GM21526 (cell line): Measurements from ENCODE around the gene ZNF362.
"Not testable (repeated sequence)": the region's sequence is repeated elsewhere in the genome, so short reads cannot be mapped to it uniquely, and the experiment has no call there.

ENCODE experiments used
- ATAC-seq: cut with Tn5 transposase; IDR thresholded peaks from one replicate; pipeline ENCODE4 v1.9.1; 2021; ENCODE audit warnings: moderate library complexity; ENCODE audit not compliant: unreplicated experiment, low FRiP score

Gene ZNF362

DNA sequence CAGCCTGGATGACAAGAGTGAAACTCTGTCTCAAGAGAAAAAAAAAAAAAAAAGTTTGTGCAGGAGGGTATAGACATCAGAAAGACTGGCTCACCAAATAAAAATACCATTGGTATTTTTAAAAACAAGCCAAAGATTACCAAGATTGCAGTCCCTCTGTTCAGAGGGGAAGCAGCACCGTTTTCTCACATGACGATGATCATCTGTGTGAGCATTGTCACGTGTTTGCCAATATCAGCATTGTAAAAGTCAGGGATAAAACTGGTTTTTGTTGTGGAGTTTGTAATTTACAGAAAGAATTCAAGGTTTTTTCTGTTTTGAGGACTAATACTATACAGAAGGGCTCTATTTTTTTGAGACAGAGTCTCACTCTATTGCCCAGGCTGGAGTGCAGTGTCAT lies 26.5 kb downstream of the ZNF362 start:
- ATAC-seq = no peak

DNA sequence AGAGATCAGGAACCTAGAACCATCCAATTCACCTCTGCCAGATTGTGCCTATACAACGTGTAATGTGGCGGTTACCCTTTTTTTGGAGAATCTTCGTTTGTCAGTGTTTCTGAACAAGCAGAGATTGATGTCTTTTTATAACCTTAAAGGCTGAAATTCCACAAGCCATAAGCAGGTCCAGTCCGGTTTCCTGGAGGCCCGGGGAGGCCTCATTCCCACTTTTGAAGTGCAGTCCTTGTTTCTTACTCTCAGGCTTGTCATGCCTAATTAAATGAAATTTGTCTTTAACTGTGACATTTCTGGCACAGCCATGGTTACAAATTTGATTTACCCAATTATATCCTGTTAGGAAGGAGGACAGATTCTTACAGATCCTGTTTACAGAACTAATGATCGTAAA lies 27.8 kb downstream of the ZNF362 start:
- ATAC-seq = no peak

DNA sequence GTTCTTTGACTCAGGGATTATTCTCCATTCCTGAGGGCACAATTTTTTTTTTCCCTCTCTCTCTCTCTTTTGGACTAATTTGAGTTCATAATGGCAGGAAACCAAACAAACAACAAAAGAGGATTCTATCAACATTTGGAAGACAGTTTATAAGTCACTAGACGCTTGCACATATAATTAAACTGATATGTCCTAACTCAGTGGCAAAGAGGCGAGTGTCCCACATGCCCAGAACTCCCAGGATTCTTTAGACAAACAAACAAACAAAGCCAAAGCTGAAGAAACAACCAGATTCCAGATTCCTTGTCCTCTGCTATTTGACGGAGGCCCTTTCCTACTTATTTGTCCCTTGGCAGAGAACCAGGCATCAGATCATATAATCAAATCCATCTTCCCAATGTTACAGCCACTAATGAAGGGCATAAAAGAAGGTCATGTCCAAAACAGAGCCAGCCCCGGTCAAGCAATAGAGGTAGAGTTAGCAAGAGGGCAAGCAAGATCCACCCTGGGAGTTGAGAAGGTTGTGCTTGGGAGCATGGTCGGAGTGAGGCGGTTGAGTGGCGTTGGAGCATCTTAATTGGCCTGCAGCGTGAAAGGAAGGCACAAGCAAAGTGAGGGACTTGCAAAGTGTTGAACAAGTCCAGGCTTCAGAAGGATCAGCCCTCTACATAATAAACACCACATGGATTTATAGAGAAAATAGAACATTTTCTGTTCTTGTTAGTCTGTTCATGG lies 30.3 kb downstream of the ZNF362 start:
- ATAC-seq = no peak

DNA sequence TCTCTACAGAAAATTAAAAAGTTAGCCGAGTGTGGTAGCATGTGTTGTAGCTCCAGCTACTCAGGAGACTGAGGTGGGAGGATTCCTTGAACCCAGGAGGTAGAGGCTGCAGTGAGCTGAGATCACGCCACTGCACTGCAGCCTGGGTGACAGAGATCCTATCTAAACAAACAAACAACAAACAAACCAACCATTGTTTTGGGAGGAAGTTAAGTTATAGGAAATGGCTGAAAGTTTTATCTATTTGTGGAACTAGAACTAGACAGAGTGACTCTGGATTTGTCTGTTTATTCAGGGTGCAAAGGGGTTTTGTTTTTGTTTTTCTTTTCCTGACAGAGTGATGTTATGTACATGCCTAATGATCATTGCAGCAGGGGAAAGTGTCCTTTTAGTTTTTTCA lies 31.0 kb downstream of the ZNF362 start:
- no peak for ATAC-seq

DNA sequence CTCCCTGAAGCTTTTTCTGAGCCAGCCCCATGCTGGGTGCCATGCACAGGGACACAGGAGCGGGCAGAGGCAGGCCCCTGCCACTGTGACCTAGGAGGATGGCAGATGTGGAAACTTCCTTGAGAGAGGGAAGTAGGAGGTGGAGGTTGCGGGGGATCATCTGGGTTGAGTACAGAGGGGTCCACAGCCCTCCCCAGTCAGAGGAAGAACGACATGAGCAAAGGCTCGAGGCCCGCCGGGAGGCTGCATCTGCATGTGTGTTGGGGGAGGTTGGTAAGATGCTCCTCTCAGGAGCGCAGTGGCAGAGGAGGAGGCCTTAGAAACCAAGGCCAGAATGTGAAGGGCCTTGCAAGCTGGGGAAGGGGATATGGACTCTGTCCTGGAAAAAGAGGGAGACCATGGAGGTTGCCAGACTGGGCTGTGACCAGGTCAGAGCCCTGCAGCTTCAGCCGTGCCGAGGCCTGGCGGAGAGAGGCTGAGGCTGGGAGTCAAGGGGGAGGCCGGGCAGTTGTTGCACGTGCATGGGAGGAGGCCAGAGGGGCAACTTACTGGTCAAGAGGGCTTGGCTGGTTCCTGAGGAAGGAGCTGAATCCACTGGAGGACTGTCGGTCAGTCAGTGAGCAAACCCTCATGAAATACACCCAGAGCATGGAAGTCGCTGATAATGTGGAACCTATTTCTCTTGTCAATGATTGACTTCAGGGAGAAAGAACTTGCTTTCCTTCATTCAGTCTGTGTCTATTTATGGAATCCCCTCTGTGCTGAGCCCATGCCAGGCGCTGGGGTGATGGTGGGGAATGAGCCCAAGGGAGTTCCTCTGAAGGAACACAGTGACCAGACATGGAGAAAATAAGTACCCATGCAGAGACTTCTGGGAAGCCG lies 32.9 kb downstream of the ZNF362 start:
- no peak for ATAC-seq

DNA sequence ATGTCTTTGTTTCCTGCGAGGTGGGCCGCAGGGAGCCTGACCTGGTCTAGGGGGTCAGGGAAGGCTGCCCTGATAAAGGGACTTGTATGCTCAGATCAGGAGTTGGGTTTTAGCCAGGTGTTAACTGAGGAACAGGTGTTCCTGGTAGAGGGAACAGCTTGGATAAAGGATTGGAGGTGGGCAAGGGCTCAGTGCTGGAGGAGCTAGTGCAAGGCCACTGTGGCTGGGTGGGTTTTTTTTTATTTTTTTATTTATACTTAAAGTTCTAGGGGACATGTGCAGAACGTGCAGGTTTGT lies 33.5 kb downstream of the ZNF362 start:
- no peak for ATAC-seq

DNA sequence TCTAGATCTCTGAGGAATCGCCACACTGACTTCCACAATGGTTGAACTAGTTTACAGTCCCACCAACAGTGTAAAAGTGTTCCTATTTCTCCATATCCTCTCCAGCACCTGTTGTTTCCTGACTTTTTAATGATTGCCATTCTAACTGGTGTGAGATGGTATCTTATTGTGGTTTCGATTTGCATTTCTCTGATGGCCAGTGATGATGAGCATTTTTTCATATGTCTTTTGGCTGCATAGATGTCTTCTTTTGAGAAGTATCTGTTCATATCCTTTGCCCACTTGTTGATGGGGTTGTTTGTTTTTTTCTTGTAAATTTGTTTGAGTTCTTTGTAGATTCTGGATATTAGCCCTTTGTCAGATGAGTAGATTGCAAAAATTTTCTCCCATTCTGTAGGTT lies 34.3 kb downstream of the ZNF362 start:
- not testable (repeated sequence) for ATAC-seq

DNA sequence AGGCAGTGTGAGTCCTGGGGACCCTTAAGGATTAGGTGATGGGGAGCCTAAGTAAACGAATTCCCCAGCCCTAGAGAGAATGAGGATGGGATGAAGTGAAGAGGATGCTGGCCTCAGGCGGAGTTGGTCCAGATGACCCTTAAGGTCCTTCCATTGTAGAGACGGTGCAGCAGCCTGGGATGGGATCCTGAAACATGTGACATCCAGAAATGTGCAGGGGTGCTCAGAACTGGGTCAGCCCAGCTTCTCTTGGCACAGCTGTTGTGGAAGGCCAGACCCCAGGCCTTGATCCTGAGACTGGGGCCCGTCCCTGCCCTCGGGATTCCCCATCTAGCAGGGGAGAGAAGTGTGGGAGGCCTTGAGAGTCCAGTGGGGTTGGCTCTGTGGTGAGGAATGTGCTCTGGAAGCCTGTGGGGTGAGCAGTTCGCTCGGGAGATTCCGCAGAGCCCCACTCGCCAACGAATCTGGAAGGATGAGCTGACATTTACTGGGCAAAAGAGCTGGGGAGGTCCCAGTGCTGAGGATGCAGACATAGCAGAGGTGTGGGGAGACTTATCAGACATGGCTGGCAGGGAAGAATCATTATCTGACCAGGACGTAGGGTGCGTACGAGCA lies 36.5 kb downstream of the ZNF362 start:
- ATAC-seq = no peak

DNA sequence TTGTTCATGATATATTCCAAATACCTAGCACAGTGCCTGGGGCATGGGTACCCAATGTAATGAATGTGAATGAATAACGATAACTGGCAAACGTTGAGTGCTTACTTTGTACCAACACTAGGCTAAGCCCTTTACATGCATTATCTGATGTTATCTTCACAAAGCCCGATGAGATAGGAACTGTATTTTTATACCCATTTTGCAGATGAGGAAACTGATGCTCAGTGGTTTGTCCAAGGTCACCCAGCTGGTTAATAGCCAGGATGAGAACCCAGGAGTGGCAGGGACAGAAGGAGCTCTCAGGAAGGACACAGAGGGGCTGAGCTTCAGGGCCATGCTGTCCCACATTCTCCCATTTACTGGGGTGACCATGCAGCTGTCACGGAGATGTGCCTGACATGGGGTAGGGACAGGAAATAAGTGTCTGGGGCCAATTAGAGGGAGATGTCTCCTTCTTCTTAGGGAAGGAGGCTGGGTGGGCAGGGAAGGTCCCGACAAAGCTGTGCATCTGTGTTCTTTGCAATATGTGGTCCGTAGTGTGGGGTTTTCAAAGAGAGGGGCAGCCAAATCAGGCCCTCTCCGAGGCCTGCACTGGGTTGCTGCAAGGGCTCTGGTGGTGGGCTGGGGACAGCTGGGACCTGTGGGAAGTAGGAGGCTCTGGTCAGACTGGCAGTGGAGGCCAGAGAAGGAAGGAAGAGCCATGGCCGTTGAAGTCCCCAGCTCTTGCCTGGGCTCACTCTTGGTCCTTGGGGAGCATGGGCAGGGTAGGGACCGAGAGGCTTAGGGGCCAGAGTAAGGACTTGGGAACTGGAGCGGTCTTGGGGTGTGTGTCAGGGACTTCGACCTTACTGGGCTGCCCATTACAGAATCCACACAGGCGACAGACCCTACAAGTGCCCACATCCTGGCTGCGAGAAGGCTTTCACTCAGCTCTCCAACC lies 38.0 kb downstream of the ZNF362 start:
- no peak for ATAC-seq

DNA sequence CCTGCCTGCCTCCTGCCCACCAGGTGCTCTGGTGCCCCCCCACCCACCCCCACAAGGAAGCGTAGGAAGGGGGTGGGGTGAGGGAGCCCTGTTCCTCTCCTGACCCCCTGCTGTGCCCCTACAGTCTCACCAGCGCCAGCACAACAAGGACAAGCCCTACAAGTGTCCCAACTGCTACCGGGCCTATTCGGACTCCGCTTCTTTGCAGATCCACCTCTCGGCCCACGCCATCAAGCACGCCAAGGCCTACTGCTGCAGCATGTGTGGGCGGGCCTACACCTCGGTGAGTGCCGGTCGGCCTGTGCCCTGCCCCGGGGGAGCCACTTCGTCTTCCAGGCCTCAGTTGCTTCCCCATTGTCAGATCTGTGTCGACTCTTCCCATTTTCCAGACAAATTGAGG lies 38.7 kb downstream of the ZNF362 start:
- no peak for ATAC-seq

DNA sequence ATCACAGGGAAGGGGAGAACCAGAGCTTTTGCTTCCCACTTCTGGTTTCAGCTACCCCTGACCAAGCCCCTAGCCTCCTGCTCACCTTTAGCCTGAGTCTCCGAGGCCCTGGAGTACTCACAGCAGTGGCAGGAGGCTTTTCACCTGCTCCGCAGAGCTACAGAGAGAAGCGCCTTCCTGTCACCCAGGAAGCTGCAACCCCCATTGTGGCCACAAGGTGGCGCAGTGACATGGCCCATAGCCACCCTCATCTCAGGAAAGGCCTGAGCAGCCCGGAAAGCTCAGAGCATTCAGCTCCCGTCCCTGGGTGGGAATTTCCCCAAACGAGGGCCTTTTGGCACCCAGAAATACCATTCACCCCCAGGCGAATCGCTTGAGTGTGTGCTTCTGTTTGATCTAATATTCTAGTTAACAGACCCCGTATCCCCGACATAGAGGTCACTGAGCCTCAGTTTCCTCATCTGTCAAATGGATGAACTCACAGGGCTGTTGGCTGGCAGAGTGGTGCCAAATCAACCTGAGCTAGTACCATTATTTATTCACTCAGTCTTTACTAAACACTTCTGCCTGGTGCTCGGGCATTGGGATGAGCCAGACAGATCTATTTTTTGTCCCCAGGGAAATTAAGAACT lies 39.3 kb downstream of the ZNF362 start:
- no peak for ATAC-seq

DNA sequence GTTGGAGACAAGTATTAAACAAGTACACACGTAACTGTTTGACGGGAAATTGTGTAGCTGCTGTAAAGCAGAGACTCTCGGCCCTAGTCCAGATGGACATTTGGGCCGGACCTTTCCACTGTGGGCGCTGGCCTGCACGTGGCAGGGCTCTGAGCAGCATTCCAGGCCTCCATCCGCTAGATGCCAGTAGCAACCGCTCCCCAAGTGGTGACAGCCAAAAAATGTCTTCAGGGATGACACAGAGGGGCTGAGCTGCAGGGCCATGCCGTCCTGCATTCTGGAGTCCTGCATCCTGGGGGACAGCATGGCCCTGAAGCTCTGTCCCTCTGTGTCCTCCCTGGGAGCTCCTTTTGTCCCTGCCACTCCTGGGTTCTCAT lies 39.8 kb downstream of the ZNF362 start:
- no peak for ATAC-seq

DNA sequence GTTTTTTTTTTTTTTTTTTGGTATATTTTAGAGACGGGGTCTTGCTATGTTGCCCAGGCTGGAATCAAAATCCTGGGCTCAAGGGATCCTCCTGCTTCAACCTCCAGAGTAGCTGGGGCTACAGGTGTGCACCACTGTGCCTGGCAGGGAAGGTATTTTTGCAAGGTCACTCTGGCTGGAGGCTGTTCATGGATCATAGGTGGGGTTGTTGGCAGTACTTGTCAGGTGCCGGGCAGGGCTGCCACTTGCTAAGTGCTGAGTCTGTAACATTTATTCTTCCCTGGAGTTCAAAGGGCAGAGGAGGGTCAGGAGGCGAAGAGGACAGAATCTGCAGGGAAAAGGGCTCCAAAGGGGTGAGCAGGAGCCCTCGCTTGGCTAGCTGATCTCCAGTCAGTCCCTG lies 40.5 kb downstream of the ZNF362 start:
- no peak for ATAC-seq

DNA sequence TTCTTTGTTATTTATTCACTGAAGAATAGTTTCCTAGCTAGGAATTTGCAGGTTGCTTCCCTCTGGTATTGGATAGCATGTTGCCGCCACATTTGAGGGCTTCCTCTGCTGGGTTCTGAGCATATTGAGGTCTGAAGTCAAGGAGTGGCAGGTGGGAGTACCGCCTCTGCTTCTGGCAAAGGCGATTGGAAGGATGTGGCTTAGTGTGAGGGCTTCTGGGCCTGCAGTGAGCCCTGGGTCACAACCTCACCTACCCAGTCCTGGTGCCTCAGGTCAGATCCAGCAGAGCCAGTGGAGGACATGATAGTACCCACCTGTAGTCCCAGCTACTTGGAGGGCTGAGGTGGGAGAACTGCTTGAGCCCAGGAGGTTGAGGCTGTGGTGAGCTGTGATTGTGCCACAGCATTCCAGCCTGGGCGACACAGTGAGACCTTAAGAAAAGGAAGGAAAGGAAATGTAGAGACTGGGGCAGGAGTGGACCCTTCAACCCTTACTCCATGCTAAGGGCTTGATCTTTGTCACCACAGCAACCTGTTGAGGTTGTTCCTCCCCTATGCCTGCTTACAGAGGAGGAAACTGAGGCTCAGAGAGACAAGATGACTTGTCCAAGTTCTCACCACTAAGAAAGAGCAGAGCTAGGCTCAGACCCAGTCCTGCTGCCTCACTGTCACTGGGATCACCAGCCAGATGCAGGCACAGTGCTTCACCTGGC lies 41.8 kb downstream of the ZNF362 start:
- no peak for ATAC-seq

DNA sequence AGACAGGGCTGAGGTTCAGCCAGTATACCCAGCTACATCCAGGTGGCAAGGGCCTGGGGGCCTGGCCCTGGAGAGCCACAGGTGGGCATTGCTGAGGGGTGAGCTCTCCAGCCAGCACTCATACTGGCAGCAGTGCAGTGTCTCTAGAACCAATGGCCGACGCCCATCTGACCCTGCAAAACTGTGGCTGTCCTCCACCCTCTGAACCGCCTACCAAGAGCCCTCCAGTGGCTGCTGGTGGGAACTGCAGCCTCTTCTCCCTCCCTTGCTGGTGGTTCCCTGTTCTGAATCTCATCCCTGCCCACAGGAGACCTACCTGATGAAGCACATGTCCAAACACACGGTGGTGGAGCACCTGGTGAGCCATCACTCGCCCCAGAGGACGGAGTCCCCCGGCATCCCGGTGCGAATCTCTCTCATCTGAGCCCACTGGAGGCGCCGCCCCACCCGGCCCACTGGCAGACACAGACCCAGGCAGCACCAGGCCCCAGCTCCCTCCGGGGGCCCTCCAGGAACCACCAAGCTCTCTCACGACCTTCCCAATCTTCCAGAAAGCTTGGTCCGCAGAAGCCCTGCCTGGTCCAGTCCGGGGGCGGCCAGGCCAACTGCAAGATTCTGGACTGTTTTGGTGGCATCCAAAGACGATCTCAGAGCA lies 42.5 kb downstream of the ZNF362 start:
- no peak for ATAC-seq

DNA sequence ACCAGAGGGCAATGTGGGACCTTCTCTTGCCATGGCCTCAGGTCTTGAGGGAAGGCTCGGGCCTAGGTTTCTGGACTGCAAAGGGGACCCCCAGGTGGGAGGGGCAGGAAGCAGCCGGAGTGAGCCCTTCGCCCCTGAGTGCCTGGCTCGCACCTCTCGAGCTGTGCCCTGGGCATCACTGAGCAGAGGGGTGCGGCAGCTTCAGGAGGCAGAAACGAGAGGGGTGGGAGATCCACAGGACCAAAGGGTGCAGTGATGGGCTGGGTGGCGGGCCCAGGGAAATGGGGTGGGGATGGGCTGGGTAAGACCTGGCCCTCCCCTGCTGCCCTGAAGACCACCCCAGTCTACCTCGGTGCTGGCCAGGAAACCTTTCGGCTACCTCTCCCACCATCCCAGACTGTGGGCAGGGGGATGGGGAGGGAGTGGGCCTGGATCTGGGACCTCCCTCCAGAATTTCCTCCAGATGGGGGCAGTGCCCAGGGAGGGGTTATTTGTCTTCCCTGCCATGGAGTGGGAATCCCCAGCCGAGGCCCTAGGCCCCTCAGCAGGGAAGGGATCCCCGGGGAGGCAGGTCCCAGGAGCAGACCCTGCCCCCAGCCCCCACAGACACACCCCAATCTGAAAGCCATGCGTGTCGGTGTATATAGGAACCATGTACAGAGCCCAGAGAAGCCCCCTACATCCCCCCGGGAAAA lies 43.3 kb downstream of the ZNF362 start:
- no peak for ATAC-seq

DNA sequence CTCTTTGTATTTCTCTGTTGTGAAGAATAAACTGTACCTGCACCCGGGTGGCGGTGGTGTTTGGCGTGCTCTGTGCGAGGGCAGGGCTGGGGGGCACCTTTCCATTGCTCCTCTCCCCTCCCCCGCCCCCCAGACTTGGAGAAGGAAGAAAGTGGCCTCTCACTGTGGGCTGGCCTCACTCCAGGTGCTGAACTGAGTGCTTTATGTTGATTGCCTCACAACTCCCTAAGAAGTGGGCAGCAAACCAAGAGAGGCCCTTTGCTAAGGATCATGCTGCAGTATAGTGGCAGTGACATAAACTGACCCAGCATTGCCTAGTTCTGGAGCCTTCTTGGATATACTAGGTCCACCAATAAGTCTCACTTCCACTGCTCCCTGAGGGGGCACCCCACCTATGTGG lies 44.4 kb downstream of the ZNF362 start:
- no peak for ATAC-seq

DNA sequence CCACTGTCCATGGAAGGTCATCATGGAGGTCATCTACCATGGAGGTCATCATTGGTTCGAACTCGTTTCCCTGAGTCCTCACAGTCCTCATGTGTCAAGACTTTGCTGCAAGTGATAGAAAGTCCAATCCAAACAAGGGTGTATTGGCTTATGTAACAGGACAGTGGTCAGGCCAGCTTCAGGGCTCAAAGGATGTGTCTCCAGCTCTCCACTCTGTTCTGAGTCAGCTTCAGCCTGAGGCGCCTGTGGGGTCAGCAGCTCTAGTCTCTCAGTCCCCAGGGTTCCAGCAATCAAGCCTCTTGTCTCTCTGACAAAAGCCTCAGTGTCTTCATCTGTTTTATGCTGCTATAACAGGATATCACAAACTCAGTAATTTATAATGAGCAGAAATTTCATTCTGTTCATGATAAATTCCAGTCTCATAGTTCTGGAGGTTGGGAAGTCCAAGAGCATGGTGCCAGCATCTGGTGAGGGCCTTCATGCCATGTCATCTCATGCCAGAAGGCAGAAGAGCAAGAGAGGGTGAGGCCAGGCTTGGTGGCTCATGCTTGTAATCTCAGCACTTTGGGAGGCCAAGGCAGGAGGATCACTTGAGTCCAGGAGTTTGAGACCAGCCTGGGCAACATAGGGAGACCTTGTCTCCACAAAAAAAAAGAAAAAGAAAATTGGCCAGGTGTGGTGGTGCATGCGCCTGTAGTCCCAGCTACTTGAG lies 45.1 kb downstream of the ZNF362 start:
- no peak for ATAC-seq
